ENCODE data around the gene GALNS. TPM values are rescaled to one million over a fixed set of nuclear protein-coding genes. Genes with fewer than 3 reads are reported as not detected.

GALNS gene
- total and polyA plus RNA-seq, 2 of the 13 experiments (the other 11 are each of a cell fraction or from before 2014, with no cell fraction given) = 9.2 to 9.8 TPM

- TF ChIP-seq, protein P1, sequence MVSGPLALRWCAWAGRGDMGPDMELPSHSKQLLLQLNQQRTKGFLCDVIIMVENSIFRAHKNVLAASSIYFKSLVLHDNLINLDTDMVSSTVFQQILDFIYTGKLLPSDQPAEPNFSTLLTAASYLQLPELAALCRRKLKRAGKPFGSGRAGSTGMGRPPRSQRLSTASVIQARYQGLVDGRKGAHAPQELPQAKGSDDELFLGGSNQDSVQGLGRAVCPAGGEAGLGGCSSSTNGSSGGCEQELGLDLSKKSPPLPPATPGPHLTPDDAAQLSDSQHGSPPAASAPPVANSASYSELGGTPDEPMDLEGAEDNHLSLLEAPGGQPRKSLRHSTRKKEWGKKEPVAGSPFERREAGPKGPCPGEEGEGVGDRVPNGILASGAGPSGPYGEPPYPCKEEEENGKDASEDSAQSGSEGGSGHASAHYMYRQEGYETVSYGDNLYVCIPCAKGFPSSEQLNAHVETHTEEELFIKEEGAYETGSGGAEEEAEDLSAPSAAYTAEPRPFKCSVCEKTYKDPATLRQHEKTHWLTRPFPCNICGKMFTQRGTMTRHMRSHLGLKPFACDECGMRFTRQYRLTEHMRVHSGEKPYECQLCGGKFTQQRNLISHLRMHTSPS (CRISPR knock-in tag; IDR thresholded peaks at IDR 0.05; ENCODE audit: low read depth) = peak; percentile 98
- TF ChIP-seq HDAC1 (CRISPR knock-in tag; IDR thresholded peaks at IDR 0.05) (no peak), RARA (CRISPR knock-in tag; IDR thresholded peaks at IDR 0.05) (peak; percentile 48; the same call in 1 of the 2 replicates), HDAC2 (CRISPR knock-in tag; IDR thresholded peaks at IDR 0.05) (no peak), FOXM1 (CRISPR knock-in tag; IDR thresholded peaks at IDR 0.05) (0 out of 2 replicates have a peak, but pooled peaks have one; percentile 36), ZNF800 (CRISPR knock-in tag; IDR thresholded peaks at IDR 0.05) (0 out of 2 replicates have a peak, but pooled peaks have one; percentile 76), ZNF34 (CRISPR knock-in tag; IDR thresholded peaks at IDR 0.05; ENCODE audit: borderline replicate concordance) (no peak), ZNF777 (CRISPR knock-in tag; IDR thresholded peaks at IDR 0.05) (0 out of 2 replicates have a peak, but pooled peaks have one; percentile 23), ZBTB42 (CRISPR knock-in tag; IDR thresholded peaks at IDR 0.05) (no peak), ZNF550 (CRISPR knock-in tag; IDR thresholded peaks at IDR 0.05; ENCODE audit: borderline replicate concordance) (no peak), MYPOP (CRISPR knock-in tag; IDR thresholded peaks at IDR 0.05) (no peak), ZSCAN21 (CRISPR knock-in tag; IDR thresholded peaks at IDR 0.05; ENCODE audit: borderline replicate concordance) (no peak), MAFG (CRISPR knock-in tag; IDR thresholded peaks at IDR 0.05) (0 out of 2 replicates have a peak, but pooled peaks have one; percentile 16), MEF2D (CRISPR knock-in tag; IDR thresholded peaks at IDR 0.05) (no peak)
- TF ChIP-seq, protein P2, sequence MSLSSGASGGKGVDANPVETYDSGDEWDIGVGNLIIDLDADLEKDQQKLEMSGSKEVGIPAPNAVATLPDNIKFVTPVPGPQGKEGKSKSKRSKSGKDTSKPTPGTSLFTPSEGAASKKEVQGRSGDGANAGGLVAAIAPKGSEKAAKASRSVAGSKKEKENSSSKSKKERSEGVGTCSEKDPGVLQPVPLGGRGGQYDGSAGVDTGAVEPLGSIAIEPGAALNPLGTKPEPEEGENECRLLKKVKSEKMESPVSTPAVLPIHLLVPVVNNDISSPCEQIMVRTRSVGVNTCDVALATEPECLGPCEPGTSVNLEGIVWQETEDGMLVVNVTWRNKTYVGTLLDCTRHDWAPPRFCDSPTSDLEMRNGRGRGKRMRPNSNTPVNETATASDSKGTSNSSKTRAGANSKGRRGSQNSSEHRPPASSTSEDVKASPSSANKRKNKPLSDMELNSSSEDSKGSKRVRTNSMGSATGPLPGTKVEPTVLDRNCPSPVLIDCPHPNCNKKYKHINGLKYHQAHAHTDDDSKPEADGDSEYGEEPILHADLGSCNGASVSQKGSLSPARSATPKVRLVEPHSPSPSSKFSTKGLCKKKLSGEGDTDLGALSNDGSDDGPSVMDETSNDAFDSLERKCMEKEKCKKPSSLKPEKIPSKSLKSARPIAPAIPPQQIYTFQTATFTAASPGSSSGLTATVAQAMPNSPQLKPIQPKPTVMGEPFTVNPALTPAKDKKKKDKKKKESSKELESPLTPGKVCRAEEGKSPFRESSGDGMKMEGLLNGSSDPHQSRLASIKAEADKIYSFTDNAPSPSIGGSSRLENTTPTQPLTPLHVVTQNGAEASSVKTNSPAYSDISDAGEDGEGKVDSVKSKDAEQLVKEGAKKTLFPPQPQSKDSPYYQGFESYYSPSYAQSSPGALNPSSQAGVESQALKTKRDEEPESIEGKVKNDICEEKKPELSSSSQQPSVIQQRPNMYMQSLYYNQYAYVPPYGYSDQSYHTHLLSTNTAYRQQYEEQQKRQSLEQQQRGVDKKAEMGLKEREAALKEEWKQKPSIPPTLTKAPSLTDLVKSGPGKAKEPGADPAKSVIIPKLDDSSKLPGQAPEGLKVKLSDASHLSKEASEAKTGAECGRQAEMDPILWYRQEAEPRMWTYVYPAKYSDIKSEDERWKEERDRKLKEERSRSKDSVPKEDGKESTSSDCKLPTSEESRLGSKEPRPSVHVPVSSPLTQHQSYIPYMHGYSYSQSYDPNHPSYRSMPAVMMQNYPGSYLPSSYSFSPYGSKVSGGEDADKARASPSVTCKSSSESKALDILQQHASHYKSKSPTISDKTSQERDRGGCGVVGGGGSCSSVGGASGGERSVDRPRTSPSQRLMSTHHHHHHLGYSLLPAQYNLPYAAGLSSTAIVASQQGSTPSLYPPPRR (CRISPR knock-in tag; IDR thresholded peaks at IDR 0.05; ENCODE audit: borderline replicate concordance) = no peak
- TF ChIP-seq, protein P3, sequence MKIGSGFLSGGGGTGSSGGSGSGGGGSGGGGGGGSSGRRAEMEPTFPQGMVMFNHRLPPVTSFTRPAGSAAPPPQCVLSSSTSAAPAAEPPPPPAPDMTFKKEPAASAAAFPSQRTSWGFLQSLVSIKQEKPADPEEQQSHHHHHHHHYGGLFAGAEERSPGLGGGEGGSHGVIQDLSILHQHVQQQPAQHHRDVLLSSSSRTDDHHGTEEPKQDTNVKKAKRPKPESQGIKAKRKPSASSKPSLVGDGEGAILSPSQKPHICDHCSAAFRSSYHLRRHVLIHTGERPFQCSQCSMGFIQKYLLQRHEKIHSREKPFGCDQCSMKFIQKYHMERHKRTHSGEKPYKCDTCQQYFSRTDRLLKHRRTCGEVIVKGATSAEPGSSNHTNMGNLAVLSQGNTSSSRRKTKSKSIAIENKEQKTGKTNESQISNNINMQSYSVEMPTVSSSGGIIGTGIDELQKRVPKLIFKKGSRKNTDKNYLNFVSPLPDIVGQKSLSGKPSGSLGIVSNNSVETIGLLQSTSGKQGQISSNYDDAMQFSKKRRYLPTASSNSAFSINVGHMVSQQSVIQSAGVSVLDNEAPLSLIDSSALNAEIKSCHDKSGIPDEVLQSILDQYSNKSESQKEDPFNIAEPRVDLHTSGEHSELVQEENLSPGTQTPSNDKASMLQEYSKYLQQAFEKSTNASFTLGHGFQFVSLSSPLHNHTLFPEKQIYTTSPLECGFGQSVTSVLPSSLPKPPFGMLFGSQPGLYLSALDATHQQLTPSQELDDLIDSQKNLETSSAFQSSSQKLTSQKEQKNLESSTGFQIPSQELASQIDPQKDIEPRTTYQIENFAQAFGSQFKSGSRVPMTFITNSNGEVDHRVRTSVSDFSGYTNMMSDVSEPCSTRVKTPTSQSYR (CRISPR knock-in tag; IDR thresholded peaks at IDR 0.05; ENCODE audit: borderline replicate concordance) = no peak
Observed at GRCh38 chr16:88880226-88881006, 23.7 kb upstream of the GALNS start (continued).
